Activated effector memory CD4-positive, alpha-beta T cell treated with Interleukin-2 at 50 U/mL for 16 hours (primary cell): ENCODE results near the gene ARHGAP10.

Source experiments
- DNase-seq: peaks from one replicate; pipeline ENCODE4 v3.0.0-alpha.2; 2020

The ARHGAP10 gene

DNA sequence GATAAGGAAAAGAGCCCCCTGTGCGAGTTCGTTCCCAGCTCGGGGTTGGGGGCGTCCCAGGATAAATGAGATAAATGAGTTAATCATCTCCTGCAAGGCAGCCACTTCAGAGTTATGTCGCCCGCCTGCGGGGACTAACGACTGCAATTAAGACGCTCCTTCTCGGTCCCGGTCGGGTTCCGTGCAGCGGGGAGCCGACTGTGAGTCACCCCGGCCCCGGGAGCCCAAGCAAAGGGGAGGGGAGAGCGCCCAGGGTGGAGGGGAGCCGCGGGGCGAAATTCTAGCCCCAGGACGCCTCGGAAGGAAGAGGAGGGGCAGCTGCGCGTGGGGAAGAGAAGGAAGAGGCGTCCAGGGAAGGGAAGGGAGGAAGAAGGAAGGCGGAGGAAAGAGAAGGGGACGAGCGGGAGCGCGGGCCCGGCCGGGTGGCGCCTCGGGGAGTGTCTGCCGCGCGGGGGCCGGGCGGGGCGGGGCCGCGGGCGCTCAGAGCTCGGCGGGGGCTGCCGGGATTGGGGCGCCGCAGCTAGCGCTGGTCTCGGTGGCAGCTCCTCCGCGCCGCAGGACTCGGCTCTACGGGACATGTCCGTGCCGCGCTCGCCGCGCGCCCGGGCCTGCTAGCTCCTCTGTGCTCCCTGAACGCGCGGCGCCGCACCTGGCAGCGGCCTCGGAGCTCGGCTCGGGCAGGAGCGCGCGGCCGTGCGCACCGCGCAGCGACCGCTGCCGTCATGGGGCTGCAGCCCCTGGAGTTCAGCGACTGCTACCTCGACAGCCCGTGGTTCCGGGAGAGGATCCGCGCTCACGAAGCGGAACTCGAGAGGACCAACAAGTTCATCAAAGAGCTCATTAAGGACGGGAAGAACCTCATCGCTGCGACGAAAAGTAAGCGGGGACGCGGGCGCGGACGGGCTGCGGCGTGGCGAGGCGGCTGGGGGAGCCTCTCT, at the start of gene ARHGAP10:
TSS of gene ARHGAP10 (plus strand) at position 509 of the 938 bp plus-strand sequence. CDS start at position 723, 214 bp downstream.
- peak; percentile 59 for DNase-seq

GRCh38 chr4:147682755-147683154, 49.1 kb upstream of the ARHGAP10 start:
- DNase-seq, result no peak

GRCh38 chr4:147683188-147683591, 48.7 kb upstream of the ARHGAP10 start:
- DNase-seq, result no peak

GRCh38 chr4:147683717-147684700, 47.9 kb upstream of the ARHGAP10 start, which contains the start of gene PRMT9:
Gene PRMT9, minus strand, starts transcription at chr4:147684163. Its CDS starts 176 bp downstream, at chr4:147683987.
- DNase-seq, result peak; percentile 82

GRCh38 chr4:147689067-147689466, 42.8 kb upstream of the ARHGAP10 start:
- no peak for DNase-seq

GRCh38 chr4:147691820-147692219, 40.1 kb upstream of the ARHGAP10 start:
- no peak for DNase-seq

GRCh38 chr4:147693218-147693617, 38.7 kb upstream of the ARHGAP10 start:
- no peak for DNase-seq

- DNase-seq, result no peak
Measured at GRCh38 chr4:147696866-147697265, 35.0 kb upstream of the ARHGAP10 start.

GRCh38 chr4:147704846-147705245, 27.0 kb upstream of the ARHGAP10 start:
- no peak for DNase-seq

DNA sequence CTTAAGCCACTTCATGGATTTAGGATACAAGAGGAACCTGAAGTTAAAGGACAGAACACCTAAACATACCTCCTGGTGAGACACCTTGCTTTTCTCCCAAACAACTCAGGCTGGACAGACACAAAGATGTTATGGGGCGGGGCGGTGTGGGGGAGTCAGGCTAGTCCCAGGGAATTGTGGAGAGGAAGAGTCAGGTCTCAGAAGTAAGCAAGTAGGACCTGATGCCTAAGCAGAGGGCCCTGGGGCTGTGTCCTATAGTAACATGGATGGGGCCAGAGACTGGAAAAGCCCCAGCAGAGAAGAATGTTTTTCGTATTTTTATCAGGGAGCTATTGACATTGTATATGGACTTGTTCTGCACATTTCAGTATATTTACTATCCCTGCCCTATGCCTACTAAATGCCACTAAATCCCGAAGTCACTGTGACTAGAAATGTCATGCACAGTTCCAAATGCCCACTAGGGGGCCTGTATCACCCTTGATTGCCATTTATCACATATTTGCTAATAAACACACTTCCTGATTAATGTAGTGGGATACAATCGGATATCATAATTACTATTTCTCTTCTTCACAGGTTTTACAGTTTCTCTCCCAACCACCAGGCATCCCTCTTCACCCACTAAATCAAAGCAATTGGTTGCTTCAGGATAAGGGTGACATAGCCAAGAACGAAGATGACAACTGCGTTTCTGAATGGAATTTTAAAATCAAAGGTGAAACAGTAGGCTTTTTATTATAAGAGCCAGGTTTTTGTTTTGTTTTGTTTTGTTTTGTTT, 23.8 kb upstream of the ARHGAP10 start:
- peak; percentile 22 for DNase-seq

- DNase-seq, result no peak
Measured at GRCh38 chr4:147709999-147710398, 21.9 kb upstream of the ARHGAP10 start.

DNA sequence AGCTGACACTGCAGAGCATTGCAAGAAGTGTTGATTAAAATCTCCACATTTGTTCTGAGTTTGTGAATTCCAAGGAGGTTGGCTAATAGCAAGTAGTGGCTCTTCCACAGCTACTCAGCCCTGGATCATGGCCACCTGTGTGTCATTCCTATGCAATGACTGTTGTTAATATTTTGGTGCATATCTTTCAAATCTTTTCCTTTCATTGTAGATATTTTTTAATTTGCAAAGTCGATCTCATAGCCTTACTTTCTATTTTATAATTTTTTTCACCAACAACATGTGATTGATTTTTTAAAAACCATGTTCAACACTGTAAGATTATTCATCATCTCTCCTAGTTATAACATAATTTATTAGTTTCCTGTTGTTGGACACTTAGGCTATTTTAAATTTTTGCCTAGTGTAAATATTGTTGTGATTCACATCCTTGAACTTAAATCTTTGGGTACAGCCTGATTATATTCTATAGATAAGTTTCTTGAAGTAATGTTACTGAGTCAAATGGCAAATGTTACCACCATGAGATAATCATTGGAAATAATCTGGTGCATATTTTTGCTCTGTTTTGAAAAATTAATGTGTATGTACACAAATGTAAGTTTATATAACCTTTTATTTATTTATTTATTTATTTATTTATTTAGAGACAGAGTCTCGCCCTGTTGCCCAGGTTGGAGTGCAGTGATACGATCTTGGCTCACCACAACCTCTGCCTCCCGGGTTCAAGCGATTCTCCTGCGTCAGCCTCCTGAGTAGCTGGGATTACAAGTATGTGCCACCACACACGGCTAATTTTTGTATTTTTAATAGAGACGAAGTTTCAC, 17.1 kb upstream of the ARHGAP10 start:
- no peak for DNase-seq

- DNase-seq, result no peak
Measured at GRCh38 chr4:147717878-147718277, 14.0 kb upstream of the ARHGAP10 start.

DNA sequence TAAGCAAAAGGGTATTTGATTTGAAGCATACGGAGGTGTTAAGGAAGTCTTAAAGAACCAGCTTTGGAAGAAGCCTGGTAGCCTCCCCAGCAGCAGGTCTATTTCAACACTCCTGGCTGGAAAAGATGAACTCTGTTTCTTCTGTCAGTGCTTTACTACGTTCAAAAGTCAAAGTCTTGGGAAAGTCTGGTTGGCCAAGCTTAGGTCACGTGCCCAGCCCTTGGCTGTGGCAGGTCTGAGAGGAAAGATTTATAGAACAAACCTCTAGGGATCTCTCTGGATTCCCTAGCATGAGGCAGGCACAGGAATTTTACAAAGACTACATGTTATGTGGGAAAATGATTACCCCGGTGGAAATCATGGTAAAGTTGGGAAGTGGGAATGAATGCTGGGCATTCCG, 8.6 kb upstream of the ARHGAP10 start:
- no peak for DNase-seq

DNA sequence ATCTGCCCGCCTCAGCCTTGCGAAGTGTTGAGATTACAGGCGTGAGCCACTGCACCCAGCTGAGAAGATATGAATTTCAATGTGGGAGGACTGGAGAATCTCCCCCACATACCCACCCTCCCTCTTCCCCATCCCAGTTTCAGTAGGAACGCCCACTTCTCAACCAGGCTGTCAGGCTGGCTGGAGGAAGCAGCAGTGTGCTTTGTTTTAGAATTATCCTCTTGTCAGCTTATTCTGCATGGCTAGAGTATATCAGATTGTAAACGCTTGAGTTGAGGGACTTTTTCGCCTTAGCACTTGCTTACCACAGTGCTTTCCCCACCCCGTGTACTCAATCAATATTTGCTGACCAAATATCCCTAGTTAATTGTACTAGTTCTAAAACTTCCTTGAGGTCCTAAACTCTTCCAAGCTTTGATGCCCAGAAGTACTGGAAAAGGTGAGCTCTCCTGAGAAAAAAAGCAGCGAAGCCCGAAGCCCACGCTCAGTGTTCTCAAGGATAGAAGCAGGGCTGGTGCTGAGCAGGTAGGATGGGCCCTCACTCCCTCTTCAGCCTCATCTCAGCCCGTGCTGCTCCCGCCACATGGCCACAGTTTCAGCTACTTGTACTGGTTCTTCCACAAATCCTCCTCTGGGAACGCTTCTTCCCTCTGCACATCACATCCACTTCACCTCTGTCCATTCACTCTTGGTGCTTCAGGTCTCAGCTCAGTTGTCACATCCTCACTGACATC, 7.3 kb upstream of the ARHGAP10 start:
- no peak for DNase-seq

- DNase-seq, result no peak
Measured at GRCh38 chr4:147725673-147726072, 6.2 kb upstream of the ARHGAP10 start.

DNA sequence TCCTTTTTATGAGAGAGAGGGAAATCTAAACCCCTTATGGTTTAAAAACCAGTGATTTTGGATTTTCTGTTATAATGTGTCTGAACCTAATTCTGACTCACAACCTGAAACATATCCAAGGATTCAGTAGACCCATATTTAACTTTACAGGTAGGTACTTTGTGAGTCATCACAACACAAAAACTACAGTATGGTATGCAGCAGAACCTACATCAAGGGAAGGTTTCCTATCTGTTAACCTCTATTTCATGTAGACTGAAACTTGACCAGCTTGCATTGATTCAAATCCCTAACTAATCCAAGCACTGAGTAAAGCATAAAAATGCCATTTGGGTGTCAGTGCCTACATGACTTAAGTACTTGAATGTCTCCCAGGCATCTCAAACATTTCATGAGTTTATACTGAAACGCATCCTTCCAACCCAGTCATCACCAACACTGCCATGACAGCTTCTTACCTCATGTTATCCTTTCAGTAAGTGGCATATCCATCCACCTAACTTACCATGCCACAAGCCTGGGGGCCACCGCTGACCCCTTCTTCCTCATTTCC, 4.3 kb upstream of the ARHGAP10 start:
- DNase-seq, result no peak

DNA sequence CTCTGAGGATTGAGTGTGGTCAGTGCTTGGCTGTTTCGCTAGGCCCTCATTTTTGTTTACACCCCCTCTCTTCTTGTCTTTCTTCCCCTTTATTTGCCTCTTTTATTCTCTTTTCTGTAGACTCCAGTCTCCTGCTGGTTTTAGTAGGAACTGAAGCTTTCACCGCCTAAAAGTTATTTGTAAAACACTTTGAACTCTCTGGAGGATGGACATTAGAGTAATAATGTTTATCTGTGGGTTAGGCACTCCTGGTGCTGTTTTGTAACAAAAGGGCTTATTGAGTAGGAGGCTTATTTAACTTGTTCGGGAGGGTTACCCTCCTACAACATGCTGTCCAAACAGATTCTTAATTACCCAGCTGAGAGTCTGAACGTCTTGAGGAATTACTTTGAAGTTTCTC, 1.6 kb upstream of the ARHGAP10 start:
- no peak for DNase-seq

- no peak for DNase-seq
Measured at GRCh38 chr4:147732518-147733235, 789 bp downstream of the ARHGAP10 start.
